CD4-positive, alpha-beta T cell treated with Interleukin-15 for 4 hours (primary cell): Measurements from ENCODE around the gene SLC4A1AP.
A peak's percentile ranks its signal among the peaks of the same experiment; 100 is the strongest.

Experiments
- DNase-seq: peaks from one replicate; pipeline ENCODE4 v3.0.0-alpha.2; 2020; ENCODE audit warnings: low spot score

Gene SLC4A1AP

GRCh38 chr2:27652790-27653189, 10.9 kb upstream of the SLC4A1AP start:
- no peak for DNase-seq

DNA sequence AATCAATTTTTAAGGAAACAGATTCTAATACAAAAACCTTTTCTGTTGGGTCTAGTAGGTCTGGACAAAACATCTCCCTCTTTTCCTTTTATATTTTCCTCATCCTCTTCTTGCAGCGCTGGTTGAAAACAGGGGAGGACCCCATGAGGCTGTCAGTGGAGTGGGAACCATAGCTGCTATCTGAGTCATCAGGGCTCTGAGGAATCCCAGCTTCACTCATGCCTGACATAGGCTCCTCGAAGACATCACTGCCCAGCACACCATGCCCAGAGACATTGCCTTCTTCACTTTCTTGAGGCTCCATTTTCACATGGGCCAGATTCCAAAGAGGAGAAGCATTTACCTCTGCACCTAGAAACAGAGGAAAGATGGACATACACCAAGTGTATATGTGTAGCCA, 10.3 kb upstream of the SLC4A1AP start:
- DNase-seq, result no peak

DNA sequence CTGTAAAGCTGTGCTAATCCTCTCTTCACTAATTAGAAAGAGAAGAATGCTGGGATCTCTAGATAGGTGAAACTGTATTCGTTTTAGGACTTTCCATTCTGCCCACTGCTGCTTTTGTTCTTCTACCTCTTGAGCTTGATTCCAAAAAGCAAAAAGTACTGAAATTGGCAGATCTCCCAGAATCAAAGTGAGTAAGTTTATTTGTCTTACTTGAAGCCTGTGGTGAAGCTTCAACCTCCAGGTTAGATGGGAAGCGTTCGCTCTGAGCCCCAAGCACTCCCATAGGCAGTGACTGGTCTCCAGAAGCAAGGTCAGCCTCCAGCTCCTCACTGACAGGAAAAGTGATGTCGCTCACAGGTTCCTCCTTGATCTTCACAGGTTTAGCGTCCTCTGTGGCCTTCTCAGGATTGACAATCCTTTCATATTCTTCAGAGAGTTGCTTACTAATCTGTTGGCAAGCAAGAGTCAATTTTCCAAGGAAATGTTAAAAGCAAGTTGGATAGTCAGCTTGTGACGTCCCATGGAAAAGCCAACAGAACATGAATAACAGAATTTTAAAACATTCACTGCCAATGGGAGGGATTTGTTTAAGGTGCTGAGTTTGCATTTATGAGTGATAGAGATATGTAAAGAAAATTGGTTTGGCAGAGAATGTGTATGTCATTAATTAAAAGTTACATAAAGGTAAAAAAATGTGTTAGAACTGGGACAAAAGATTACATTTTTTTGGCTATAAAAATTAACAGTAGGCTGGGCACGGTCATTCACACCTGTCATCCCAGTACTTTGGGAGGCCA, 8.3 kb upstream of the SLC4A1AP start:
- DNase-seq, result no peak

DNA sequence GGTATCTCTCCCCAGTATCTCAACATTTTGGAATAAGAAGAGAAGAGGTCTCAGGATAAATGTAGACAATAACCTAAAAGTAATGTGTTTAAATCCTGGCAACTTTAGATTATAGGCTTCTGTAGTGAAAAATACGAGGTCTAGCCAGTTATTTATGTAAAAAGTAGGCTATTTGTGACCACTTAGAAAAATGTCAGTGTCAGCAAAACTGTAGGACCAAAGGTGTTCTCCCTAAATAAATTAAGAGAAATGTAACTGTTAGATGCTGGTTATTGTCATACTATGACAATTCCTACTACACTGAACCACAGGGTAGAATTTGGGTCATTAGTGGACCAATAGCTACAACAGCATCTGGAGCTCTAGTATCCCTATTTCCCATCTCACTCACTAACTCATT, 2.3 kb upstream of the SLC4A1AP start:
- DNase-seq, result no peak

- no peak for DNase-seq
Measured at GRCh38 chr2:27664154-27664574, 475 bp downstream of the SLC4A1AP start.

DNA sequence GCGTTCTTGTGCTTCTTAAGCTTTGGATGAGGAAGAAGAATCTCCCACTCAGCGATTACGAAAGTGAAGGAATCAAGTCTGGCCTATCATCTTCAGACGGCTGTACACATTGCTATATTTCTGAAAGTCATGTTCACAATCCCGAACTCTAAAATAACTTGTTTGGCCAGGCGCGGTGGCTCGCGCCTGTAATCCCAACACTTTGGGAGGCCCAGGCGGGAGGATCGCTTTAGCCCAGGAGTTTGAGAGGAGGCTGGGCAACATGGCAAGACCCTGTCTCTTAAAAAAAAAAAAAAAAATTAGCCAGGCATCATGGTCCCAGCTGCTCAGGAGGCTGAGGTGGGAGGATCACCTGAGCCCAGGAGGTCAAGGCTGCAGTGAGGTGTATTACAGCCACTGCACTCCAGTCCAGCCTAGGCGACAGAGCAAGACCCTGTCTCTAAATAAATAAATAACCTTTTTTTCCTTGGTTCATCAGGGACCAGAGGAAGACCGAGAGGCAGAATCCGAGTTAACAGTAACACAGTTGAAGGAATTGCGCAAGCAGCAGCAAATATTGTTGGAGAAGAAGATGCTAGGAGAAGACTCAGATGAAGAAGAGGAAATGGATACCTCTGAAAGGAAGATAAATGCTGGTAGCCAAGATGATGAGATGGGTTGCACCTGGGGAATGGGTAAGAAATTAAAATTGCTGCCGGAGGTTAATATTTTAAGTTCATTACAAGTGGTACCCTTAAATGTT, 1.1 kb downstream of the SLC4A1AP start:
- DNase-seq, result no peak

DNA sequence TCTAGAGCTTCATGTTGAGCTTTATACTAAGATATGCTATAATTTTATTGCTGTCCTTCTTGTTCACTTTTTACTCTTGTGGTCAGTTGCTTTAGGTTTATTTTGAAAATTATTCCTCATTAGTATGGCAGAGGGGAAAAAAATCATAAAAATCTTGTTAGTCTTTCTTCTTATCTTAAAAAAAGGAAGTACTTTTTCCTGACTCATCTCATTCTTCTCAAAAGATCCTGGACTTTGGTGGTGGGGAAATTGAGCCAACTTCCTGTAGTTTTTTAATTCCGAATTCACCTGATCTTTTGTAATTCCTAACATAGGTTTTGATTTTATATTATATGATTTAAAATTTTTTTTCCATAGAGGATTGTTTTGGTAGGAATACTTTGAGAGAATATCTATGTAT, 3.8 kb downstream of the SLC4A1AP start:
- DNase-seq, result no peak

GRCh38 chr2:27671235-27671634, 7.5 kb downstream of the SLC4A1AP start:
- no peak for DNase-seq

GRCh38 chr2:27672723-27673486, 9.2 kb downstream of the SLC4A1AP start:
- DNase-seq, result no peak

DNA sequence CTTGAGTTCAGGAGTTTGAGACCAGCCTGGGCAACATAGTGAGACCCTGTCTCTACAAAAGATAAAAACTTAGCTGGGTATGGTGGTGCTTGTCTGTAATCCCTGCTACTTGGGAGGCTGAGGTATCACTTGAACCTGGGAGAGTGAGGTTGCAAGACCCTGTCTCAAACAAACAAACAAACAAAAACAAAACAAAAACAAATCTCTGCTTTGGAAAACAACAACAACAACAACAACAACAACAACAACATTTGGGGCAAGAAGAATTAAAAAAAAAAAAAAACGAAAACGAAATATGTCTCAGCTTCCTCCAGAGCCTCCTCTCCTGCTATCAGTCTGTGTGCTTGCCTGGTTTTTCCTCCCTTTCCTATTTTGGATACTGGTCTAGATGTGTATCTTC, 16.9 kb downstream of the SLC4A1AP start:
- DNase-seq, result no peak

- no peak for DNase-seq
Measured at GRCh38 chr2:27681841-27682240, 18.2 kb downstream of the SLC4A1AP start.

GRCh38 chr2:27682334-27682771, 18.7 kb downstream of the SLC4A1AP start:
- DNase-seq, result peak; percentile 15

DNA sequence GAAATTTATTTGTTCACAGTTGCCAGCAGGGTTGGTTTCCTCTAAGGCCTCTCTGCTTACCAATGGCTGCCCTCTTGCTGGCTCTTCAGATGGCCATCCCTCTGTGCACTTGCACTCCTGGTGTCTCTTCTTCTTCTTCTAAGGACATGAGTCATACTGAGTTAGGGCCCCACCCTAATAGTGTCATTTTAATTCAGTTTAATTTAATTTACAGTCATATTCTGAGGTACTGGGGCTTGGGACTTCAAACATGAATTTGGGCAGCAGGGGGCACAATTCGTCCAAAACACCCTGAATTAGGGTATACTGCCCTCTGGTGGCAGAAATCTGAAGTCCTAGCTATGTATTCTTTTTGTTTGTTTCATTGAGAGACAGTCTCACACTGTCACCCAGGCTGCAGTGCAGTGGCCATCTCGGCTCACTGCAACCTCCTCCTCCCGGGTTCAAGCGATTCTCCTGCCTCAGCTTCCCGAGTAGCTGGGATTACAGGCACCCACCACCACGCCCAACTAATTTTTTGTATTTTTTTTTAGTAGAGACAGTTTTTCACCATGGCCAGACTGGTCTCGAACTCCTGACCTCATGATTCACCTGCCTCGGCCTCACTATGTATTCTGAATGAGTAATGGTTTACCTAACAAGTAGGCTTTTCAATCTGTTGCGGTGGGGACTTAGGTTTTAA, 19.8 kb downstream of the SLC4A1AP start:
- DNase-seq, result peak; percentile 95

- DNase-seq, result peak; percentile 10
Measured at GRCh38 chr2:27685006-27685405, 21.3 kb downstream of the SLC4A1AP start.

- no peak for DNase-seq
Measured at GRCh38 chr2:27685577-27685976, 21.9 kb downstream of the SLC4A1AP start.

- DNase-seq, result no peak
Measured at GRCh38 chr2:27687232-27687631, 23.5 kb downstream of the SLC4A1AP start.

GRCh38 chr2:27689424-27689823, 25.7 kb downstream of the SLC4A1AP start:
- DNase-seq, result no peak

- DNase-seq, result no peak
Measured at GRCh38 chr2:27690052-27690451, 26.4 kb downstream of the SLC4A1AP start.

- no peak for DNase-seq
Measured at GRCh38 chr2:27697660-27698059, 34.0 kb downstream of the SLC4A1AP start.

- DNase-seq, result no peak
Measured at GRCh38 chr2:27701676-27702075, 38.0 kb downstream of the SLC4A1AP start.

- no peak for DNase-seq
Measured at GRCh38 chr2:27702302-27702701, 38.6 kb downstream of the SLC4A1AP start.
